Measurements from ENCODE around the gene ASTE1.

The ASTE1 gene

GRCh38 chr3:130979117-130979516 lies 47.5 kb downstream of the ASTE1 start:
- TF ChIP-seq CTCF (IDR thresholded peaks at IDR 0.05) = no peak
- Histone ChIP-seq H3K4me3 (ENCODE audit: low read depth, low read length) (no peak overlapping the region), H2AFZ (no peak overlapping the region), H3K9ac (no peak overlapping the region), H3K9me3 (ENCODE audit: control insufficient read depth, low read length) (no peaks in the 10 kb centered on the region), H3K36me3 (ENCODE audit: control insufficient read depth, insufficient read depth, low read length) (no peaks in the 10 kb centered on the region), H3K27ac (no peak overlapping the region), H3K79me2 (no peaks in the 10 kb centered on the region), H3K4me2 (ENCODE audit: low read length) (no peak overlapping the region), H3K27me3 (ENCODE audit: control insufficient read depth, insufficient read depth, low read length) (no peaks in the 10 kb centered on the region), H3K4me1 (no peaks in the 10 kb centered on the region)

- TF ChIP-seq CTCF (IDR thresholded peaks at IDR 0.05) = no peak
- Histone ChIP-seq H3K27ac (no peak overlapping the region), H3K36me3 (ENCODE audit: control insufficient read depth, insufficient read depth, low read length) (no peaks in the 10 kb centered on the region)
Observed at GRCh38 chr3:130976706-130977105, 49.9 kb downstream of the ASTE1 start.

GRCh38 chr3:130975251-130975650 lies 51.4 kb downstream of the ASTE1 start:
- Histone ChIP-seq H3K79me2 (no peaks in the 10 kb centered on the region), H3K36me3 (ENCODE audit: control insufficient read depth, insufficient read depth, low read length) (no peaks in the 10 kb centered on the region), H3K9me3 (ENCODE audit: control insufficient read depth, low read length) (no peaks in the 10 kb centered on the region), H3K4me3 (ENCODE audit: low read depth, low read length) (no peak overlapping the region), H3K27me3 (ENCODE audit: control insufficient read depth, insufficient read depth, low read length) (no peaks in the 10 kb centered on the region), H3K4me2 (ENCODE audit: low read length) (no peak overlapping the region), H3K4me1 (no peaks in the 10 kb centered on the region), H3K9ac (no peak overlapping the region), H2AFZ (no peak overlapping the region), H3K27ac (no peak overlapping the region)
- TF ChIP-seq CTCF (IDR thresholded peaks at IDR 0.05) = no peak

More at GRCh38 chr3:130976706-130977105, 49.9 kb downstream of the ASTE1 start:
- H3K4me1 ChIP-seq = no peaks in the 10 kb centered on the region
- no peak overlapping the region for H3K4me3 ChIP-seq (ENCODE audit: low read depth, low read length)
- no peak overlapping the region for H3K9ac ChIP-seq
- H3K9me3 ChIP-seq (ENCODE audit: control insufficient read depth, low read length) = no peaks in the 10 kb centered on the region
- H2AFZ ChIP-seq = no peak overlapping the region
- H3K27me3 ChIP-seq (ENCODE audit: control insufficient read depth, insufficient read depth, low read length) = no peaks in the 10 kb centered on the region
- no peaks in the 10 kb centered on the region for H3K79me2 ChIP-seq
- H3K4me2 ChIP-seq (ENCODE audit: low read length) = no peak overlapping the region

GRCh38 chr3:130974201-130974600 lies 52.4 kb downstream of the ASTE1 start:
- H3K4me3 ChIP-seq (ENCODE audit: low read depth, low read length) = no peak overlapping the region

More at GRCh38 chr3:130974201-130974600, 52.4 kb downstream of the ASTE1 start:
- H3K9me3 ChIP-seq (ENCODE audit: control insufficient read depth, low read length) = no peaks in the 10 kb centered on the region
- no peak overlapping the region for H2AFZ ChIP-seq
- no peak overlapping the region for H3K27ac ChIP-seq
- H3K79me2 ChIP-seq = no peaks in the 10 kb centered on the region
- no peaks in the 10 kb centered on the region for H3K36me3 ChIP-seq (ENCODE audit: control insufficient read depth, insufficient read depth, low read length)
- no peaks in the 10 kb centered on the region for H3K4me1 ChIP-seq
- no peak overlapping the region for H3K9ac ChIP-seq
- no peak for TF ChIP-seq CTCF (IDR thresholded peaks at IDR 0.05)
- no peaks in the 10 kb centered on the region for H3K27me3 ChIP-seq (ENCODE audit: control insufficient read depth, insufficient read depth, low read length)
- no peak overlapping the region for H3K4me2 ChIP-seq (ENCODE audit: low read length)

Data from parathyroid adenoma (tissue), 2 donors.